Subcutaneous adipose tissue (tissue), 4 donors: ENCODE data around the gene DHRS7B. TPM values are rescaled to one million over a fixed set of nuclear protein-coding genes. Genes with fewer than 3 reads are reported as not detected.

ENCODE experiments used
- total RNA-seq, 4 donors: library from RNA; depleted of rRNA; stranded (reverse); fragments of >200 nt; gene quantifications; one replicate each; pipeline ENCODE4 v1.1.0, GENCODE V29; 2016
- TF ChIP-seq, protein P1 (sequence below): fragments of 450-650 bp; IDR thresholded peaks from one replicate; pipeline ENCODE4 v1.5.1; 2016; ENCODE audit warnings: low read depth, mild to moderate bottlenecking, control low read depth, antibody characterized with exemption, moderate library complexity

Gene DHRS7B
- total RNA-seq, 4 donors from 2014 or later, result 28.4 to 55.4 (median 45.0) TPM

DNA sequence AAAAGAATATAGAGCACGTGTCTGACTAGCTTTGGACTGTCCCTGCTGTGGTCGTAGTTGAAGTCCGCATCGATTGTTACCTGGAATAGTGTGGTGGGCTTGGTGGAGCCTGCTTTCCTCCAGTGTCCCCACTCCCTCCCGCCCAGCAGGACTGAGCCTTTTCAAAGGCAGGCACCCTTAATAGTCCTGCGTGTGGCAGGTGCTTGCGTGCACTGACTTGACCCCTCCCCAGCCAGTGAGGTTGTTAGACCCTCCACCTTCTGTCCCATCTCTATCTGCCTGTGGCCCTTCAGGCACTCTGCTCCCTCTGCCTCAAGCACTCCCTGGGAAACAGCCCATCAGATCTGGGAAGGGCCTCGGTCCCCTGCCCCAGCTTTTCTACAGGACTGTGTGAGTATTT, 50.6 kb downstream of the DHRS7B start:
- TF ChIP-seq, protein P1, sequence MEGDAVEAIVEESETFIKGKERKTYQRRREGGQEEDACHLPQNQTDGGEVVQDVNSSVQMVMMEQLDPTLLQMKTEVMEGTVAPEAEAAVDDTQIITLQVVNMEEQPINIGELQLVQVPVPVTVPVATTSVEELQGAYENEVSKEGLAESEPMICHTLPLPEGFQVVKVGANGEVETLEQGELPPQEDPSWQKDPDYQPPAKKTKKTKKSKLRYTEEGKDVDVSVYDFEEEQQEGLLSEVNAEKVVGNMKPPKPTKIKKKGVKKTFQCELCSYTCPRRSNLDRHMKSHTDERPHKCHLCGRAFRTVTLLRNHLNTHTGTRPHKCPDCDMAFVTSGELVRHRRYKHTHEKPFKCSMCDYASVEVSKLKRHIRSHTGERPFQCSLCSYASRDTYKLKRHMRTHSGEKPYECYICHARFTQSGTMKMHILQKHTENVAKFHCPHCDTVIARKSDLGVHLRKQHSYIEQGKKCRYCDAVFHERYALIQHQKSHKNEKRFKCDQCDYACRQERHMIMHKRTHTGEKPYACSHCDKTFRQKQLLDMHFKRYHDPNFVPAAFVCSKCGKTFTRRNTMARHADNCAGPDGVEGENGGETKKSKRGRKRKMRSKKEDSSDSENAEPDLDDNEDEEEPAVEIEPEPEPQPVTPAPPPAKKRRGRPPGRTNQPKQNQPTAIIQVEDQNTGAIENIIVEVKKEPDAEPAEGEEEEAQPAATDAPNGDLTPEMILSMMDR, result no peak

DNA sequence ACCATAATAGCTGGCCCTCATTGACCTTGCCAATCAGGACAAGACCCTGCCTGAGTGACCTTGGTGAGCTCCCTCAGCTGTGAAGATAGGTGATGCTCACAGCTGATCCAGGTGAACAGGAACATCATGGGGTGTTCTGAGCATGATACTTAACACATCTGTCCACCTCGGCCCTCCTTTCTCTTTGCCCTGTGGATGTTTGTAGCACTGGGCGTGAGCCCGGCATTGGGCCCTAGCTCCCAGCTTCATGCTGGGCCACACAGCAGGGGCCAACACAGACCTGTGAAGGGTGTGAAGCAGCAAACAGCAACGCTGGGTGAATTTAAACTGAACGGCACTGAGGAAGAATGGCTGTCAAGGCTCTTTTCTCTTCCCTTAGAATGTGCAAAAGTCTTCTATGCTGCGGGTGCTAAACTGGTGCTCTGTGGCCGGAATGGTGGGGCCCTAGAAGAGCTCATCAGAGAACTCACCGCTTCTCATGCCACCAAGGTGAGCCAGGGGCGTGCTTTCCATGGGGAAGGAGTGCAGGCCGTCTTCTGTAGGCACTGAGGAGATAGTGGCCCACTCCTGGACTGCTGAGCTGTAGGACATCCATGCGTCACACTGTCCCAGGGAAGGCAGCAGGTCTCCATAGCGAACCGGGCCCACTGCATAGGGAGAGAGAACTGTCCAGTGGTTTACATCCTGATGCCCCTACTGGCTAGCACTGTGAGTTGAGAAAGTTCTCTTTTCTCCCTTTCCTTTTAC, 51.3 kb downstream of the DHRS7B start:
- TF ChIP-seq, protein P1, result no peak

DNA sequence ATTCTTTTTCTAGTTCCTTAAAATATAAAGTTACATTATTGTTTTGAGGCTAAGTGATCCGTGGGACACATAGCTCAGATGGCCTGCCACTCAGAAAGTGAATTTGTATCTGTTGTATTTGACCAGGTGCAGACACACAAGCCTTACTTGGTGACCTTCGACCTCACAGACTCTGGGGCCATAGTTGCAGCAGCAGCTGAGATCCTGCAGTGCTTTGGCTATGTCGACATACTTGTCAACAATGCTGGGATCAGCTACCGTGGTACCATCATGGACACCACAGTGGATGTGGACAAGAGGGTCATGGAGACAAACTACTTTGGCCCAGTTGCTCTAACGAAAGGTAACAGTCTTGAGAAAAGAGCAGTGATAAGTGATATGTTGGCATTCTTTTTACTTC, 56.7 kb downstream of the DHRS7B start:
- TF ChIP-seq, protein P1, result no peak

- TF ChIP-seq, protein P1, result no peak
Observed at GRCh38 chr17:21184570-21184969, 57.8 kb downstream of the DHRS7B start.

DNA sequence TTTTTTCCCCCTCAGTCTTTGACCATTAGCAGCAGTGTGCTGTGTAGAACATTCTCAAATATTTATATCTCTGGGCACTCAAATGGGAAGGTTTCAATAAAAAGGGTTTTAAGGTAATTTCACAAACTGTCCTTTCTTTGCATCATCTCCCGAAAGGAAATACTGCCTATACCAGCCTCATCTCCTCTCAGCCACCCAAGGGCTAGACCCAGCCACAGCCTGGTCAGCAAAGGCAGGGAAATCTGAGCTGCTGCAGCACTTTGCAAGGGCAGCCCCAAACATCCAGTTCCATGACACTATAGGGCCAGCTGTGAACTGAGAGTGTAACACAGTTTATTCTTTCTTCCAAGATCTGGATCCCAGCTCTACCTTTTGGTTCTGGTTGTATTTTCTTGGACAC, 58.3 kb downstream of the DHRS7B start:
- TF ChIP-seq, protein P1, result no peak

GRCh38 chr17:21186399-21187187, 59.8 kb downstream of the DHRS7B start:
- TF ChIP-seq, protein P1, result no peak

GRCh38 chr17:21189361-21189760, 62.6 kb downstream of the DHRS7B start:
- TF ChIP-seq, protein P1, result no peak
